DOHH2 (cell line): ENCODE data around the gene ADH1A.

Experiments used
- EZH2phosphoT487 ChIP-seq: fragments of 200-600 bp; sonication (generic); IDR thresholded peaks from 2 replicates; pipeline ENCODE4 v1.6.1; 2017; ENCODE audit warnings: borderline replicate concordance, mild to moderate bottlenecking, antibody characterized with exemption, low read length, moderate library complexity, mixed read lengths
- TF ChIP-seq, protein P1 (sequence below): fragments of 200-600 bp; sonication (generic); IDR thresholded peaks from one replicate; pipeline ENCODE4 v1.5.1; 2014; ENCODE audit warnings: antibody characterized with exemption, mild to moderate bottlenecking, low read depth, low read length; ENCODE audit not compliant: poor library complexity, severe bottlenecking

- no peak for TF ChIP-seq EZH2phosphoT487
- TF ChIP-seq, protein P1, sequence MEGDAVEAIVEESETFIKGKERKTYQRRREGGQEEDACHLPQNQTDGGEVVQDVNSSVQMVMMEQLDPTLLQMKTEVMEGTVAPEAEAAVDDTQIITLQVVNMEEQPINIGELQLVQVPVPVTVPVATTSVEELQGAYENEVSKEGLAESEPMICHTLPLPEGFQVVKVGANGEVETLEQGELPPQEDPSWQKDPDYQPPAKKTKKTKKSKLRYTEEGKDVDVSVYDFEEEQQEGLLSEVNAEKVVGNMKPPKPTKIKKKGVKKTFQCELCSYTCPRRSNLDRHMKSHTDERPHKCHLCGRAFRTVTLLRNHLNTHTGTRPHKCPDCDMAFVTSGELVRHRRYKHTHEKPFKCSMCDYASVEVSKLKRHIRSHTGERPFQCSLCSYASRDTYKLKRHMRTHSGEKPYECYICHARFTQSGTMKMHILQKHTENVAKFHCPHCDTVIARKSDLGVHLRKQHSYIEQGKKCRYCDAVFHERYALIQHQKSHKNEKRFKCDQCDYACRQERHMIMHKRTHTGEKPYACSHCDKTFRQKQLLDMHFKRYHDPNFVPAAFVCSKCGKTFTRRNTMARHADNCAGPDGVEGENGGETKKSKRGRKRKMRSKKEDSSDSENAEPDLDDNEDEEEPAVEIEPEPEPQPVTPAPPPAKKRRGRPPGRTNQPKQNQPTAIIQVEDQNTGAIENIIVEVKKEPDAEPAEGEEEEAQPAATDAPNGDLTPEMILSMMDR: no peak
These were observed 8.1 kb downstream of the ADH1A start for GRCh38 chr4:99282731-99283130.
